Fibroblast of upper back skin (primary cell): ENCODE data around the gene CAMK1G.

Source experiments
- DNase-seq: peaks from one replicate; pipeline ENCODE4 v3.0.0-alpha.2; 2013

The CAMK1G gene

GRCh38 chr1:209565759-209566678 is 17.5 kb upstream of the CAMK1G start:
- DNase-seq = peak; percentile 83

- DNase-seq = peak; percentile 94
Measured at GRCh38 chr1:209567698-209568175, 15.8 kb upstream of the CAMK1G start.

GRCh38 chr1:209569455-209570207 is 13.9 kb upstream of the CAMK1G start:
- DNase-seq = peak; percentile 71

- no peak for DNase-seq
Measured at GRCh38 chr1:209570743-209571142, 12.8 kb upstream of the CAMK1G start.

GRCh38 chr1:209576392-209577197 is 6.9 kb upstream of the CAMK1G start:
- DNase-seq = peak; percentile 64

- DNase-seq = no peak
Measured at GRCh38 chr1:209577346-209577745, 6.2 kb upstream of the CAMK1G start.

GRCh38 chr1:209580577-209580976 is 2.9 kb upstream of the CAMK1G start:
- DNase-seq = peak; percentile 48

GRCh38 chr1:209584231-209584672 is 738 bp downstream of the CAMK1G start:
- no peak for DNase-seq

GRCh38 chr1:209585197-209585596 is 1.7 kb downstream of the CAMK1G start:
- no peak for DNase-seq

- DNase-seq = peak; percentile 37
Measured at GRCh38 chr1:209585672-209586071, 2.2 kb downstream of the CAMK1G start.

GRCh38 chr1:209586221-209586740 is 2.8 kb downstream of the CAMK1G start:
- DNase-seq = no peak

- DNase-seq = peak; percentile 44
Measured at GRCh38 chr1:209587789-209588188, 4.3 kb downstream of the CAMK1G start.

- no peak for DNase-seq
Measured at GRCh38 chr1:209589440-209589839, 5.9 kb downstream of the CAMK1G start.

GRCh38 chr1:209589863-209590262 is 6.3 kb downstream of the CAMK1G start:
- DNase-seq = no peak

- DNase-seq = peak; percentile 39
Measured at GRCh38 chr1:209590405-209590804, 6.9 kb downstream of the CAMK1G start.

- no peak for DNase-seq
Measured at GRCh38 chr1:209593747-209594146, 10.2 kb downstream of the CAMK1G start.

GRCh38 chr1:209594440-209594839 is 10.9 kb downstream of the CAMK1G start:
- no peak for DNase-seq

- DNase-seq = no peak
Measured at GRCh38 chr1:209595028-209595427, 11.5 kb downstream of the CAMK1G start.

- DNase-seq = no peak
Measured at GRCh38 chr1:209595599-209596285, 12.2 kb downstream of the CAMK1G start.

- no peak for DNase-seq
Measured at GRCh38 chr1:209597499-209597898, 14.0 kb downstream of the CAMK1G start.

GRCh38 chr1:209598227-209598626 is 14.7 kb downstream of the CAMK1G start:
- no peak for DNase-seq

GRCh38 chr1:209600541-209600940 is 17.0 kb downstream of the CAMK1G start:
- DNase-seq = peak; percentile 59
